ENCODE data around the gene EXOSC10. TPM values are rescaled to one million over a fixed set of nuclear protein-coding genes. Genes with fewer than 3 reads are reported as not detected.
"Not testable (repeated sequence)": the region's sequence is repeated elsewhere in the genome, so short reads cannot be mapped to it uniquely, and the experiment has no call there.

EXOSC10 gene
- total and polyA plus RNA-seq, 8 donors: 42.9 to 116 (median 104) TPM

DNA sequence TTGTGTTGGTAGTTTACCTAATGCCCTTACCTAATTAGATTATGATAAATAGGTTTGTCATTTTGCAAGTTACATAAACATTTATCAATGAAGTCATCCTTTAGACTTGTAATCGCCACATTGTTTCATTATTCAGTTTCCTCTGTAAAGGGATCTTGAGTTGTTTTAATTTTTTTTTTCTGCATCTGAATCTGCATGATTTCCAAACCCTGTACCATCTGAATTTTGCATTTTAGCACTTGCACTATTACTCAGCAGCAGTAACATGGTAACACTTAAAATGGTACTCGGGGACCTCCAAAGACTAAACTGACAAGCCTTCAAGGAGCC is 74.8 kb downstream of the EXOSC10 start:
- TF ChIP-seq, protein P1, sequence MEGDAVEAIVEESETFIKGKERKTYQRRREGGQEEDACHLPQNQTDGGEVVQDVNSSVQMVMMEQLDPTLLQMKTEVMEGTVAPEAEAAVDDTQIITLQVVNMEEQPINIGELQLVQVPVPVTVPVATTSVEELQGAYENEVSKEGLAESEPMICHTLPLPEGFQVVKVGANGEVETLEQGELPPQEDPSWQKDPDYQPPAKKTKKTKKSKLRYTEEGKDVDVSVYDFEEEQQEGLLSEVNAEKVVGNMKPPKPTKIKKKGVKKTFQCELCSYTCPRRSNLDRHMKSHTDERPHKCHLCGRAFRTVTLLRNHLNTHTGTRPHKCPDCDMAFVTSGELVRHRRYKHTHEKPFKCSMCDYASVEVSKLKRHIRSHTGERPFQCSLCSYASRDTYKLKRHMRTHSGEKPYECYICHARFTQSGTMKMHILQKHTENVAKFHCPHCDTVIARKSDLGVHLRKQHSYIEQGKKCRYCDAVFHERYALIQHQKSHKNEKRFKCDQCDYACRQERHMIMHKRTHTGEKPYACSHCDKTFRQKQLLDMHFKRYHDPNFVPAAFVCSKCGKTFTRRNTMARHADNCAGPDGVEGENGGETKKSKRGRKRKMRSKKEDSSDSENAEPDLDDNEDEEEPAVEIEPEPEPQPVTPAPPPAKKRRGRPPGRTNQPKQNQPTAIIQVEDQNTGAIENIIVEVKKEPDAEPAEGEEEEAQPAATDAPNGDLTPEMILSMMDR (IDR thresholded peaks at IDR 0.05): no peak
- intact Hi-C loops (cut with DNase I): no loop called here
- H3K27ac ChIP-seq: no peak overlapping the region
- ATAC-seq: no peak
- peaks cover 3 to 97% of the 10 kb centered on the region in 2 donors for H3K36me3 ChIP-seq
- DNase-seq: no peak
- no peaks in the 10 kb centered on the region for H3K9me3 ChIP-seq
- no peaks in the 10 kb centered on the region for H3K27me3 ChIP-seq
- H3K4me3 ChIP-seq: no peak overlapping the region
- H3K4me1 ChIP-seq: no peaks in the 10 kb centered on the region

DNA sequence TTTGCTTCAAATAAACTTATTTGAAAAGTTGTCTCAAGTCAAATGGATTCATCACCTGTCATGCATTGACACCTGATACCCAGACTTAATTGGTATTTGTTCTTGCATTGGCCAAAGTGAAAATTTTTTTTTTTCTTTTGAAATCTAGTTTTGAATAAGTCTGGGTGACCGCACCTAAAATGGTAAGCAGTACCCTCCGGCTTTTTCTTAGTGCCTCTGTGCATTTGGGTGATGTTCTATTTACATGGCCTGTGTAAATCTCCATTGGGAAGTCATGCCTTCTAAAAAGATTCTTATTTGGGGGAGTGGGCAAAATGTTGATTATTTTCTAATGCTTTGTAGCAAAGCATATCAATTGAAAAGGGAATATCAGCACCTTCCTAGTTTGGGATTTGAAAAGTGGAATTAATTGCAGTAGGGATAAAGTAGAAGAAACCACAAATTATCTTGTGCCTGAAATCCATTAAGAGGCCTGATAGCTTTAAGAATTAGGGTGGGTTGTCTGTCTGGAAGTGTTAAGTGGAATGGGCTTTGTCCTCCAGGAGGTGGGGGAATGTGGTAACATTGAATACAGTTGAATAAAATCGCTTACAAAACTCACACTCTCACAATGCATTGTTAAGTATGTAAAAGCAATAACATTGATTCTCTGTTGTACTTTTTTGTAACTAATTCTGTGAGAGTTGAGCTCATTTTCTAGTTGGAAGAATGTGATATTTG is 75.4 kb downstream of the EXOSC10 start:
- DNase-seq: no peak
- no peak overlapping the region for H3K4me3 ChIP-seq
- no peak overlapping the region for H3K27ac ChIP-seq
- ATAC-seq: no peak
- TF ChIP-seq, protein P1 (IDR thresholded peaks at IDR 0.05): no peak
- peaks cover 3 to 97% of the 10 kb centered on the region in 2 donors for H3K36me3 ChIP-seq
- H3K27me3 ChIP-seq: no peaks in the 10 kb centered on the region
- H3K4me1 ChIP-seq: no peaks in the 10 kb centered on the region
- intact Hi-C loops (cut with DNase I): no loop called here
- no peaks in the 10 kb centered on the region for H3K9me3 ChIP-seq

DNA sequence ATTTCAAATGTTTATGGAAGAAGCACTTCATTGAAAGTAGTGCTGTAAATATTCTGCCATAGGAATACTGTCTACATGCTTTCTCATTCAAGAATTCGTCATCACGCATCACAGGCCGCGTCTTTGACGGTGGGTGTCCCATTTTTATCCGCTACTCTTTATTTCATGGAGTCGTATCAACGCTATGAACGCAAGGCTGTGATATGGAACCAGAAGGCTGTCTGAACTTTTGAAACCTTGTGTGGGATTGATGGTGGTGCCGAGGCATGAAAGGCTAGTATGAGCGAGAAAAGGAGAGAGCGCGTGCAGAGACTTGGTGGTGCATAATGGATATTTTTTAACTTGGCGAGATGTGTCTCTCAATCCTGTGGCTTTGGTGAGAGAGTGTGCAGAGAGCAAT is 76.5 kb downstream of the EXOSC10 start:
- intact Hi-C loops (cut with DNase I): no loop called here
- H3K4me3 ChIP-seq: no peak overlapping the region
- DNase-seq: no peak
- H3K27me3 ChIP-seq: no peaks in the 10 kb centered on the region
- peaks cover 6 to 100% of the 10 kb centered on the region in 2 donors for H3K36me3 ChIP-seq
- no peak for ATAC-seq
- H3K4me1 ChIP-seq: no peaks in the 10 kb centered on the region
- no peak overlapping the region for H3K27ac ChIP-seq
- no peaks in the 10 kb centered on the region for H3K9me3 ChIP-seq
- TF ChIP-seq, protein P1 (IDR thresholded peaks at IDR 0.05): no peak

DNA sequence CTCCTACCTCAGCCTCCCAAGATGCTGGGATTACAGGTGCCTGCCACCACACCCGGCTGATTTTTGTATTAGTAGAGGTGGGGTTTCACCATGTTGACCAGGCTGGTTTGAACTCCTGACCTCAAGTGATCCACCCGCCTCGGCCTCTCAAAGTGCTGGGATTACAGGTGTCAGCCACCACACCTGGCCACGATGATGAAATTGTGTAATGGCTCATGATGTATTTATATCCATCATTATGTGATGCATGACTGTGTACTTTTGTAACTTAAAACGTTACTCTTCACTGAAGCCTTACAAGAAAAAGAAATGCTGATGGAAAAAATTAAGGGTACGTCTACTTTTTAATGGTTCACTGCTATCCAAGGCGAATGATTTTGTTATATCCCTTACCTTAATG is 79.7 kb downstream of the EXOSC10 start:
- peaks cover 6 to 100% of the 10 kb centered on the region in 2 donors for H3K36me3 ChIP-seq
- ATAC-seq (no peak), DNase-seq (no peak)
- no peaks in the 10 kb centered on the region for H3K27me3 ChIP-seq
- peaks cover 0 to 15% of the 10 kb centered on the region in 2 donors for H3K4me1 ChIP-seq
- TF ChIP-seq, protein P1 (IDR thresholded peaks at IDR 0.05): no peak
- no peaks in the 10 kb centered on the region for H3K9me3 ChIP-seq
- no peak overlapping the region for H3K4me3 ChIP-seq
- intact Hi-C loops (cut with DNase I): no loop called here
- no peak overlapping the region for H3K27ac ChIP-seq

DNA sequence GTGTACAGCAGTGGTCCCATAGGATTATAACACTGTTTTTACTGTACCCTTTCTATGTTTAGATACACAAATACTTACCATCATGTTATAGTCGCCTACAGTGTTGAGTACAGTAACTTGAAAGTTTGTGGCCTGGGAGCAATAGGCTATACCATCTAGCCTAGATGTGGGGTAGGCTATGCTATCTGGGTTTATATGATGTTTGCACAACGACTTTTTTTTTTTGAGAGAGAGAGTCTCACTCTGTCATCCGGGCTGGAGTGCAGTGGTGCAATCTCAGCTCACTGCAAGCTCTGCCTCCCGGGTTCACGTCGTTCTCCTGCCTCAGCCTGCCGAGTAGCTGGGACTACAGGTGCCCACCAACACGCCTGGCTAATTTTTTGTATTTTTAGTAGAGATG is 80.3 kb downstream of the EXOSC10 start:
- Histone ChIP-seq H3K36me3 (peaks cover 6 to 100% of the 10 kb centered on the region in 2 donors), H3K4me1 (peaks cover 0 to 22% of the 10 kb centered on the region in 2 donors)
- H3K27ac ChIP-seq; H3K4me3 ChIP-seq; DNase-seq; H3K27me3 ChIP-seq; intact Hi-C loops (cut with DNase I); H3K9me3 ChIP-seq; ATAC-seq: not testable (repeated sequence)

Other genes with a start within 250 kb of the EXOSC10 start
- gene TARDBP, start 87.2 kb downstream of the EXOSC10 start, total RNA-seq: 100 to 1,000 TPM; 119 to 126 TPM
- 100 to 1,000 TPM; 271 to 344 (median 307) TPM for gene TARDBP, start 87.2 kb downstream of the EXOSC10 start, polyA plus RNA-seq (ENCODE audit: insufficient read length in 6 of 6)
- not detected for gene MASP2, start 52.6 kb downstream of the EXOSC10 start, total RNA-seq
- 10 to 100 TPM in 4 of 6 donors, 1 to 10 TPM in 2; 8.9 to 12.3 (median 10.9) TPM for gene MASP2, start 52.6 kb downstream of the EXOSC10 start, polyA plus RNA-seq (ENCODE audit: insufficient read length in 6 of 6)
- 100 to 1,000 TPM in 1 of 2 donors, 10 to 100 TPM in 1; 67.1 to 123 TPM for gene SRM, start 39.9 kb downstream of the EXOSC10 start, total RNA-seq
- 10 to 100 TPM; 35.2 to 78.7 (median 48.3) TPM for gene SRM, start 39.9 kb downstream of the EXOSC10 start, polyA plus RNA-seq (ENCODE audit: insufficient read length in 6 of 6)
- gene ANGPTL7, start 89.5 kb upstream of the EXOSC10 start, total RNA-seq: 1 to 10 TPM in 1 of 2 donors, under 1 TPM in 1; 0.42 to 1.6 TPM
- gene ANGPTL7, start 89.5 kb upstream of the EXOSC10 start, polyA plus RNA-seq (ENCODE audit: insufficient read length in 6 of 6): under 1 TPM; 0.07 to 0.27 (median 0.17) TPM
- gene MTOR, start 162.7 kb upstream of the EXOSC10 start, total RNA-seq: 10 to 100 TPM; 38.9 to 41.5 TPM
- 10 to 100 TPM; 38.0 to 45.4 (median 39.9) TPM for gene MTOR, start 162.7 kb upstream of the EXOSC10 start, polyA plus RNA-seq (ENCODE audit: insufficient read length in 6 of 6)
- gene UBIAD1, start 173.3 kb upstream of the EXOSC10 start, total RNA-seq: 10 to 100 TPM in 1 of 2 donors, 1 to 10 TPM in 1; 9.3 to 13.4 TPM
- 10 to 100 TPM; 15.6 to 19.4 (median 17.9) TPM for gene UBIAD1, start 173.3 kb upstream of the EXOSC10 start, polyA plus RNA-seq (ENCODE audit: insufficient read length in 6 of 6)